IPS-15b (cell line): ENCODE measurements around the gene SND1.

Experiments used
- H3K27me3 ChIP-seq: one replicate; pipeline ENCODE4 v1.6.1; 2013; ENCODE audit warnings: low read length; ENCODE audit not compliant: control insufficient read depth, insufficient read depth
- H3K36me3 ChIP-seq: one replicate; pipeline ENCODE4 v1.6.1; 2013; ENCODE audit warnings: low read length; ENCODE audit not compliant: control insufficient read depth, insufficient read depth
- H3K4me1 ChIP-seq: one replicate; pipeline ENCODE4 v1.6.1; 2013; ENCODE audit warnings: mild to moderate bottlenecking, low read length; ENCODE audit not compliant: control insufficient read depth, insufficient read depth
- H3K4me3 ChIP-seq: one replicate; pipeline ENCODE4 v1.5.1; 2013; ENCODE audit warnings: low read depth, low read length
- H3K9ac ChIP-seq: one replicate; pipeline ENCODE4 v1.6.1; 2013; ENCODE audit warnings: low read depth, mild to moderate bottlenecking, low read length
- H3K9me3 ChIP-seq: one replicate; pipeline ENCODE4 v1.6.1; 2013; ENCODE audit warnings: mild to moderate bottlenecking, low read length; ENCODE audit not compliant: control insufficient read depth, insufficient read depth

Gene SND1

DNA sequence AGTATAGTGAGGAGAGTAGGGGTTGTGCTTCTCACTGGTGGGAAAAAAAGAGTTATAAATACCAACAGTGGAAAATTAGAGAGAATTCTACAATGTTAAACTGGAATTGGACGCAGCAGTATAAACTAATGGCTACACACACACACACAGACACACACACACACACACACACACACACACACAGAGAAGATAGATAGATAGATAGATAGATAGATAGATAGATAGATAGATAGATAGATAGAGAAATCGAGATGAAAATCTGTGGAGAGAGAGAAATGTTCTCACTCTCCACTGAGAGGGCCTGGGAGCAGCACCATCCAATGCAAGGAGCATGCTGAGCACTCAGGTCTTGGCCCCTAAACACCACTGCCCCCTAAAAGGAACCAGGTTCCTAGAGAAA lies 479.1 kb downstream of the SND1 start:
- no peaks in the 10 kb centered on the region for H3K4me1 ChIP-seq
- H3K4me3 ChIP-seq, result no peak overlapping the region
- H3K9me3 ChIP-seq, result no peaks in the 10 kb centered on the region

GRCh38 chr7:128131731-128132130 lies 479.7 kb downstream of the SND1 start:
- no peaks in the 10 kb centered on the region for H3K4me1 ChIP-seq
- H3K9ac ChIP-seq, result no peak overlapping the region
- H3K36me3 ChIP-seq, result no peaks in the 10 kb centered on the region
- no peak overlapping the region for H3K4me3 ChIP-seq
- H3K27me3 ChIP-seq, result peaks cover 55% of the 10 kb centered on the region
- no peaks in the 10 kb centered on the region for H3K9me3 ChIP-seq

More for the DNA sequence above, 479.1 kb downstream of the SND1 start:
- no peak overlapping the region for H3K9ac ChIP-seq
- peaks cover 51% of the 10 kb centered on the region for H3K27me3 ChIP-seq
- no peaks in the 10 kb centered on the region for H3K36me3 ChIP-seq

- Histone ChIP-seq H3K9ac (no peak overlapping the region), H3K27me3 (peaks cover 63% of the 10 kb centered on the region), H3K4me3 (no peak overlapping the region), H3K4me1 (no peaks in the 10 kb centered on the region), H3K36me3 (no peaks in the 10 kb centered on the region), H3K9me3 (no peaks in the 10 kb centered on the region)
Observed at GRCh38 chr7:128132426-128133069, 480.6 kb downstream of the SND1 start.

- Histone ChIP-seq H3K36me3 (no peaks in the 10 kb centered on the region), H3K4me1 (no peaks in the 10 kb centered on the region), H3K9me3 (no peaks in the 10 kb centered on the region), H3K9ac (no peak overlapping the region), H3K27me3 (peaks cover 79% of the 10 kb centered on the region), H3K4me3 (peak overlapping the region; percentile 60)
Observed at GRCh38 chr7:128135159-128135514, 483.1 kb downstream of the SND1 start.

DNA sequence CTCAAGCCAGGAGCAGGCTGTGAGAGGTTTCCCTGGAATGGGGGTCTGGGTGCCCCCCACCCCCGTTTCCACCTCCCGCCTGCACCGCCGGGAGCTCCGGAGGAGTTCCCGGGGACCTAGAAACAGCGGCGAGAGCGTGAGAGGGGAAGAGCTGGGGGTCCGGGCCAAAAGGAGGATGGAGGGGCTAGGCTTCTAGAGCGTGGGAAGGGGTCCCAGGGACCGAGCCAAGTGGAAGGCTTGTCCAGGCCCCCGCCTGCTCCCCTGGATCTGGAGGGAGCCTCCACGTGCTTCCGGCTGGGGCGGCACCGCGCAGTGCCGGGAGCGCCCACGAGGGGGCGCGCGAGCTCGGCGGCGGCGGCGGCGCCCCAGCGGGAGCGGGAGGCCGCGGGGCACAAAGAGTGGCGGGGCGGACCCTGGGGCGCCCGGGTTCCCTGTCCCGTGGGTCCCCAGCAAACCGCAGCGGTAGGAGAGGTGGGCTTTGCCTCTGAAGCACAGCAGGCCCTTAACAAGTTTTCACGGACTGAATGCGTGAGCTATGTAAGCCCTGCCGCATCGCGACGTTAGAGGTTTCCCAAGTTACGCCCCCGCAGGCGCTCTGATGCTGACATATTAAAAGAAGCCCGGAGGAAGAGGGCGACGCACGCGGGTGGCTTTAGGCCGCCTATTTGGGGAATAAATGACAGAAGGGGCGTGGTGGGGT lies 483.7 kb downstream of the SND1 start:
- H3K36me3 ChIP-seq, result no peaks in the 10 kb centered on the region
- peak overlapping the region; percentile 64 for H3K4me3 ChIP-seq
- no peaks in the 10 kb centered on the region for H3K4me1 ChIP-seq
- H3K27me3 ChIP-seq, result peaks cover 73% of the 10 kb centered on the region
- no peak overlapping the region for H3K9ac ChIP-seq
- no peaks in the 10 kb centered on the region for H3K9me3 ChIP-seq

DNA sequence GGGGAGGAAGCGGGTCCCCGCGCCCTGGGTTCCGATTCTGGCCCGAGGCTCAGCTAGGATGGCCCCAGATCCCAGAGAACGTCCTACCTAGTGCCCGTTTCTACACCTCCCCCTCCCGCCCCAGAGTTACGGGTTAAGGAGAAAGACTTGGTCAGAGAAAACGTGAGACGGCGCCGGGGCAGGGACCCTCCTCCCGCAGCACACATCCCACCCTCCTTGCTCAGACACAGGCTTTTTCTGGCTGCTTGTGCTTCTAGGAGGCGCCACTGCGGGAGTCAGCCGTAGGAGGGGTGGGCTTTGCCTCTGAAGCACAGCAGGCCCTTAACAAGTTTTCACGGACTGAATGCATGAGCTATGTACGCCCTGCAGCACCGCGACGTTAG lies 484.2 kb downstream of the SND1 start:
- Histone ChIP-seq H3K4me3 (peak overlapping the region; percentile 64), H3K27me3 (peaks cover 75% of the 10 kb centered on the region), H3K36me3 (no peaks in the 10 kb centered on the region), H3K4me1 (no peaks in the 10 kb centered on the region), H3K9ac (no peak overlapping the region), H3K9me3 (no peaks in the 10 kb centered on the region)

DNA sequence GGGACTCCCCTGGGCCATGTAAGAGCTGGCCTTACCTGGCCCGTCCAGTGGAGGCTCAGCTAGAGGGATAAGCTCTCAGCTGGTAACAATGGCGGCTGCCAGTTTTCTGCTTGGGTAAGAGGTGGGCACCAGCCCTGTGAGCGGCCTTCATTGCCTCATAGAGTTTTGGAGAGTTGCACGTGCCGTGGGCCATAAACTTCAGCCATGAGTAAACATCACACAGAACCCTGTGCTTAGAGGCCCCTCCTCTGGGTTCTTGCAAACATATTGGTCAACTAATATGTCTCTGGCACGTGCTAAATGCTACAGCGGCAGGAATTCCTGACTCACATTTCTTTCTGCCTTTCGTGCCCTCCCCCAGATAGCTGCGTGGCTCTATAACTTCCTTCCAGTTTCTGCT lies 485.2 kb downstream of the SND1 start:
- Histone ChIP-seq H3K36me3 (no peaks in the 10 kb centered on the region), H3K27me3 (peaks cover 77% of the 10 kb centered on the region), H3K9ac (no peak overlapping the region), H3K4me3 (no peak overlapping the region), H3K4me1 (no peaks in the 10 kb centered on the region), H3K9me3 (no peaks in the 10 kb centered on the region)

DNA sequence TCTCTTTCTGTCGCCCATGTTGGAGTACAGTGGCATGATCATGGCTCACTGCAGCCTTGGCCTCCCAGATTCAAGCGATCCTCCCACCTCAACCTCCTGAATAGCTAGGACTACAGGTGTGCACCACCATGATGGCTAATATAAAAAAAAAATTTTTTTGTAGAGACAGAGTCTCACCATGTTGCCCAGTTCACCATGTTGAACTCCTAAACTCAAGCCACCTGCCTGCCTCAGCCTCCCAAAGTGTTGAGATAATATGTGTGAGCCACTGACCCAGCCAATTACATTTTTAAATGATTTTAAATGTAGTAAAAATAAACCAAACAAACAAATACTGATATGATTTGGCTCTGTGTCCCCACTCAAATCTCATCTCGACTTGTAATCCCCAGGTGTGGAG lies 487.4 kb downstream of the SND1 start:
- H3K27me3 ChIP-seq, result peaks cover 68% of the 10 kb centered on the region
- no peak overlapping the region for H3K4me3 ChIP-seq
- no peaks in the 10 kb centered on the region for H3K9me3 ChIP-seq
- H3K4me1 ChIP-seq, result no peaks in the 10 kb centered on the region
- no peak overlapping the region for H3K9ac ChIP-seq
- no peaks in the 10 kb centered on the region for H3K36me3 ChIP-seq

DNA sequence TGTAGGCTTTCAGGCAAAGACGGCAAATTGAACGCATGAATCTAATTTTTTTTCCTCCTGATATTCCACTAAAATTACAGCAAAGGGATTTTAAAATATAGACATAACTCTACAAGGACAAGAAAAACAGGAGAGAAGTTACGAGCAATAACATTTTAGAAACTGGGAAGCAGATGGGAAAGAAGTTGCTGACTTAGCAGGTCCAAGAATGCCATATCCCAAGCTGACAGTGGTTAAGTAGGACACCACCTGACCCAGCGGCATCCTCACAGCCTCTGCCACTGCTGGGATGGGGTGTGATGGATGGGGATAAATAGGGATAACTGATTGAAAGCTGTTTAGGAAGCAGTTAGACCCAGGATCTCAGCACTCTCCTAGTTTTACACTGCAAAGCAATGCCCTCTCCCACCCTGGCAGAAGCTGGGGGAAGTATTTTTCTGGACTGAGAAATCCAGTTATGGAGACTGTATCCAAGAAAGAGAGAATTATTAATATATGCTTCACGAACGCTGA lies 489.7 kb downstream of the SND1 start:
- Histone ChIP-seq H3K27me3 (peaks cover 52% of the 10 kb centered on the region), H3K9ac (no peak overlapping the region), H3K9me3 (no peaks in the 10 kb centered on the region), H3K4me3 (no peak overlapping the region), H3K36me3 (no peaks in the 10 kb centered on the region), H3K4me1 (no peaks in the 10 kb centered on the region)
